HG02571 (cell line): ENCODE results near the gene SLC6A19.
"Not testable (repeated sequence)": the region's sequence is repeated elsewhere in the genome, so short reads cannot be mapped to it uniquely, and the experiment has no call there.

Source experiments
- ATAC-seq: cut with Tn5 transposase; IDR thresholded peaks from one replicate; pipeline ENCODE4 v1.9.1; 2021; ENCODE audit warnings: mild to moderate bottlenecking, moderate library complexity; ENCODE audit not compliant: unreplicated experiment

SLC6A19 gene

DNA sequence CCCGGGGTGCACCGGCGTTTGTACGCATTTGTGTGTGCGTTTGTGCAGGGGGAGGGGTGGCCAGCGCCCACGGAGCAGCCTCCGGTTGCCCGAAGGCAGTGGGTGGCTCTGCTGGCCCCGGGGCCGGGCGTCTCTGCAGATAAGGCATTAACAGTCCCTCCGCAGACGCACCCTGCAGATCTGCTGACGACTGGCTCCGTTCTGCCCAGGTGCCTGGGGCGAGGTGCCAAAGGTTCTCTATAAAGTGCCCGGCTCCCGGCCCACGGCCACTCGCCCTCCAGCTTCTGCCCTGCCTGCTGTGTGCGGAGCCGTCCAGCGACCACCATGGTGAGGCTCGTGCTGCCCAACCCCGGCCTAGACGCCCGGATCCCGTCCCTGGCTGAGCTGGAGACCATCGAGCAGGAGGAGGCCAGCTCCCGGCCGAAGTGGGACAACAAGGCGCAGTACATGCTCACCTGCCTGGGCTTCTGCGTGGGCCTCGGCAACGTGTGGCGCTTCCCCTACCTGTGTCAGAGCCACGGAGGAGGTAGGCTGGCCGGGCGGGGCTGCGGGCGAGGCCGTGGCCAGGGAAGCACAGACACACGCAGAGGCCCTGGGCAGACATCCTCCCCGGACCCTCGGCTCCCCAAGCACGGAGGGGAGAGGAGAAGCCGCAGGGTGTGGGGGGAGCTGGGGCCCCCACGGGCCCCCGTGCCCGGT, at the start of gene SLC6A19:
TSS of gene SLC6A19 (plus strand) at position 269 of the 699 bp plus-strand sequence. CDS start at position 325, 56 bp downstream.
- no peak for ATAC-seq

DNA sequence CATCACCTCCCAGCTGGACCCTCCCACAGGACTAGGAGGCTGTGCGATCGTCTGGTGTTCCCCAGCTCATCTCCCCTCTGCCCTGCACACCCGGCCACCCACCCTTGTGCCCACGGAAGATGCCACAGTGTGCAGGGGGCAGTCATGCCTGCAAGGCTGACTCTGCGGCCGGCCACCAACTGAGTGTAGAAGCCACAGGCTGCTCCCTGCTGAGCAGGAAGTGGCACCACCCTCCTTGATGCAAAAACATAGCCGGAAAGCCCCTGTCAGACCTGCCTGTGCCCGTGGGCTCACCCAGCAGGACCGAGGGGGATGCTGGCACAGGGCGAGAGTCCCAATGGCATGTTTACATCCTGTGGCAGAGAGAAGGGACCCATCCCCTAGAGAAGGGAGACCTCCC, 49.2 kb upstream of the SLC6A19 start:
- no peak for ATAC-seq

DNA sequence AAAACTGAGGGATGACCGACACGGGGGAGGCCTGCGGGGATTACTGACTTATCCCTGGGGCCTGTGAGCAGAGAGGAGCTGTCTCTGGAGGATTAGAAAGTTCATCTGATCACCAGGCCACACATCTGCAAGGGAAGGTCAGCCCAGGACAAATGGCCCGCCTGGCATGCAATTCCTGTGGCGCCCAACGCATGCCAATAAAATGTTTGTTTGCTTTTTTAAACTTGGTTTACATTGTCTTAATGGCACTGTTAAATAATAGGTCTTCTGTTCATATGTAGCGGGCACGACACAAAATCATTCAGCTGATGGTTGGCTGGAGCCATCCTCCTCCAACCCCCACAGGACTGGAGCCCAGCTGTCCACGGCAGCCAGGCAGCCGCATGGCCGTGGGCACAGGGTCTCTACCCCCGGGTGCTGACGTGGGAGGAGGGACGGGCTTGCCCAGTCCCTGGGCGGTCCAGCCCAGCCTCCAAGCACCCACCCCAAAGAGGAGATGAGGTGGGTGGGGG, 48.6 kb upstream of the SLC6A19 start:
- ATAC-seq = no peak

DNA sequence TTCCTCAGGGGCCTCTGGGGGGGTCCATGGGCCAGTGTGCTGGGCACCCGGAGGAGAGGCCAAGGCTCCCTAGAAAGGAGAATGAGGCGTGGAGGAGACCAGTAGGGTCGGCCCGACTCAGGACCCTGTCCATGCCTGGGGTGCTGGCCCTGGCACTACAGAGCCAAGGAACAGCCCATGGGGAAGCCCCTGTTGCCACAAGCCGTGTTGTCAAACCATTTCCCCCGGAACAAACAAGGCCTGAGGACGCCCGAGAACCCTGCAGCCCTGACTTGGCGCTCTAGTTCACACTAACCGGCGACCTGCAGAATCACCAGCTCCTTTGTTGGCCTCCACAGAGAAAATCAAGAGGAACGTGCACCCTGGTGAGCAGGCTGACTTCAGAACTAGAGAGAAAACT, 48.0 kb upstream of the SLC6A19 start:
- ATAC-seq = no peak

DNA sequence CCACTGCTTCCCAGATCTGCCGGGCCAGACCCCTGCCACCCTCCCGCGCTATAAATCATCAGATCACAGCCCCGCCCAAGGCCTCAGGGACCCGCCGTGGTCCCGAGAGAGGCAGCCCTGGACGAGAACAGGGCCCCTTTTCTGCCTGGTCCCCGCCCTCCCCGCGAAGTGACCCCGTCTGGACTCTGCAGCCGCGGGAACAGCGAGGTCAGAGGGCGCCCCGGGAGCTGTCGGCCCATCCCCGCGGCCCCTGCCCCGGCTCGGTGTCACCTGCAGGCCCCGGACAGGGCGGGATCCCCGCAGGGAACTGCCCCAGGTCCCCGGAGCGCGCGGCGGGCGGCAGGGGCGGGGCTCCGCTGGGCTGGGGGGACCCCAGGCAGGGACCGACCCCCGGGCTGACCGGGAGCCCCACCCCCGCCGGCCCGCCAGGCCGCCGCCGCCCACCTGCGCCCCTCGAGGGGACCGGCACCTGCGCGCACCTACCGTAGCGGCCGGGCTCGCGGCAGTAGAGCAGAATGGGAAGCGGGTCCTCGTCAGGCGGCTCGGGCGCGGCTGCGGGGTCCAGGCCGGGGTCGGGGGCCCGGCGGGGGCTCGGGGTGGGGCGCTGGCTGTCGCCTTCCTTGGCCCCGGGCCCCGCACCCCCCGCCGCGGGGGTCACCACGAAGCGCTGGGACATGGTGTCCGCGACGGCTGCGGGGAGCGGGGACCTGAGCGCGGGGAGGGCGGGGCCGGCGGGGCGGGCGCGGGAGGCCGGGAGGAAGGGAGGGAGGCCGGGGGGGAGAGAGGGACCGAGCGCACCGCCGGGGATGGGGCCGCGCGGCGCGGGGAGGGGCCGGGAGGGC, 46.0 kb upstream of the SLC6A19 start:
- ATAC-seq = no peak

DNA sequence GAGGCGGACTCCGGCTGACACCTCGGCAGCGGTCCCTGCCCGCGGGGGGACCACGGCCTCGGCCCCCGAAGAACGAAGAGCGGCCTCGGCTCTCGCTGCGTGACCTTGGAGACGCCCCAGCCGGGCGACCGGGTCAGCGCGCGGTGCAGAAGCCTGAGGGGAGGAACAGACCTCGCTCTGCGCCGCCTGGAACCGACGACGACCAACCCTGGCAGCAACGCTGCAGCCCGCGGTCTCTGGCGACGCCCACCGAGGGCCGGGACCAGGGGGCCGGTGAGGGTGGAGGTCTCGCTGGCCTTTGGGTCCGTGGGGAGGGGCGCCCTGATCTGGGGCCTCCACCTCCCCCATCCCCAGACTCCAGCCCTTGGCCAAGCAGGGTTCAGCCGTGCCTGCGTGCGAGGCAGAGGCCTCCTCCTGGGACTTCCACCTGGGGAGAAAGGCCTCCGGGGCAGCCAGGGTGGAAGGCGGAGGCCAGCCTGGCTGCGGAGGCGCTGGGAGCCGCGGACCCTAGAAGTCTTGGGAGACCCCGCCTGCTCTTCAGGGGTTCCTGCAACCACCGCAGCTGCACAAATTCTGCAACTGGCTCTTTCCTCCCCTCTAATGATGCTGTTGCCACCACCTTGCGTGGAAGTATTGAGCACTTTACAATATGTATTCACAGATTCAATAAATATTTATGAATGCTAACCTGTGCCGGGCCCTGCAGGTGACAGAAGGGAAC, 45.2 kb upstream of the SLC6A19 start:
- ATAC-seq = no peak

DNA sequence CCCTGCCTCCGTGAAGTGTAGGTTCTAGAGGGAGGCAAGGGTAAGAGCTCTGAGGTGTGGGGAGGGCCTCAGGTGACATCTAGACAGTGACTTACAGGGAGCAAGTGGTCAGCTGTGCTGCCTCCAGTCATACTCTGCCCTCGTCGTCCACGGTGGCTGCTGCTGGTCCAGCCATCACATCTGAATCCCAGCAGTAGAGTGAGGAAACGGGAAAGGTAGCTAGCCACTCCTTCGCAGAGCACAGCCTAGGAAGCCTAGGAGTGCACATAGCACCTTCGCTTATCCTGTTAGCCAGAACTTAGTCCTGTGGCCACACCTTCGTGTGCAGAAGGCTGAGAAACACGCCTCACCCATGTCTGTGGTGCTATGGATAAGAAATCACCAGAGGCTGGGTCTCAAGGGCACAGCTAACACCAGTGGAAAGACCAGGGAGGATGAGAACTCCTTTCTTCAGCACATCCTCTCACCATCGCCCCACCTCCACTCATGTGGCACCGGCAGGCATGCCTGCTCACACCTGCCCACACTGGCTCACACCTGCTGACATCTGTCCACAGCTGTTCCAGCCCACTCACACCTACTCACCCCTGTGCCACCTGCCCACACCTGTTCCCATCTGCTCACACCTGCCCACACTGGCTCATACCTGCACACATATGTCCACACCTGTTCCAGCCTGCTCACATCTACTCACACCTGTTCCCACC, 44.5 kb upstream of the SLC6A19 start:
- no peak for ATAC-seq

DNA sequence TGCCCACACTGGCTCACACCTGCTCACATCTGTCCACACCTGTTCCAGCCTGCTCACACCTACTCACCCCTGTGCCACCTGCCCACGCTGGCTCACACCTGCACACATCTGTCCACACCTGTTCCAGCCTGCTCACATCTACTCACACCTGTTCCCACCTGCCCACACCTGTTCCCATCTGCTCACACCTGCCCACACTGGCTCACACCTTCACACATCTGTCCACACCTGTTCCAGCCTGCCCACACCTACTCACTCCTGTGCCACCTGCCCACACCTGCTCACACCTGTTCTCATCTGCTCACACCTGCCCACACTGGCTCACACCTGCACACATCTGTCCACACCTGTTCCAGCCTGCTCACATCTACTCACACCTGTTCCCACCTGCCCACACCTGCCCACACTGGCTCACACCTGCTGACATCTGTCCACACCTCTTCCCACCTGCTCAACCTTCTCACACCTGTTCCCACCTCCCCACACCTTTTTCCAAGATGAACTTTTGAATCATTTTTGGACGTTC, 43.9 kb upstream of the SLC6A19 start:
- not testable (repeated sequence) for ATAC-seq

DNA sequence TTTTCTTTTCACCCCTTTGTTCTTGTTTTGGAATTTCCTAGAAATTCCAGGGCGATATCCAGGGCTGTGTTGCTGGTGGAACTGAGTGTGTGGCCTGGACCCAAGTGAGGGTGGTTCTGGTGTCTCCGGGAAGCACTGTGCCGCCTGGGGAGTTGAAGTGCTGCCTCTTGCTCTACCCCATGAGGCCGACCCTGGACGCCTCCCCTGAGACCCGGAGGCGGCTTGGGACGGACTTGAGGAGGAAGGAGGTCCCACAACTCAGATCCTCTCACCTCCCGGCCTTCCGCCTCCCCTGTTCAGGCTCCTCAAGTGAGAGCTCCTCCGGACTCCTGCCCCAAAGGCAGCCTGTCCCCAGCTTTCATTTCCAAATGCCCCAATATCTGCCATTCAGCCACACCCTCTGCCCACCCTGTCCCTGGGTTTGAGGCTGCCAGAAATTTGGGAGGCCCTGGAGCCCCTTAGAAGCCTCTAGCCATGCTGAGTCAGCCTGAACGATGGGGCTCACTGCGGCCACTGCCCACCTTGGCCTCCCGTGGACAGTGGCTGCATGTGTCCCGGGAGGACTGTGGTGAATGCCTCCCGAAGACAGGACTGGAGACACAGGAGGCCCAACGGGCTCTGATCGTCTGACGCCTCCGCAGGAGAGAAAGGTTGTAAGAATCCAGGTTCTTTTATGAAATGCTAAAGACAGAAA, 42.6 kb upstream of the SLC6A19 start:
- ATAC-seq = no peak

DNA sequence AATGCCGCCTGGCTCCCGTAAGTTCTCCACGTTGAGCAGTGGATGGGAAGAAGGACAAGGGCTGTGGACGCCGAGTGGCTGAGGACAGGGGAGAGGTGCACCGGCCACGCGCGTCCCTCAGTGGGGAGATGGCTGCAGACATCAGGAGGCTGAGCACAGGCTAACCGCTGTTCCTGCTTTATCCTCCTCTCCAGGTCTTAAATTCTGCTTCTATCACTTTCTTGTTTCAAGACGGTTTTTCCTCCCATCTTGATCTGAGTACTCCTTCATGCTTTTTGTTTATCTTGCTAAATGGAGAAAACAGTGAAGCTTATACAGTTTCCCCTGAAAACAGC, 42.1 kb upstream of the SLC6A19 start:
- ATAC-seq = no peak

DNA sequence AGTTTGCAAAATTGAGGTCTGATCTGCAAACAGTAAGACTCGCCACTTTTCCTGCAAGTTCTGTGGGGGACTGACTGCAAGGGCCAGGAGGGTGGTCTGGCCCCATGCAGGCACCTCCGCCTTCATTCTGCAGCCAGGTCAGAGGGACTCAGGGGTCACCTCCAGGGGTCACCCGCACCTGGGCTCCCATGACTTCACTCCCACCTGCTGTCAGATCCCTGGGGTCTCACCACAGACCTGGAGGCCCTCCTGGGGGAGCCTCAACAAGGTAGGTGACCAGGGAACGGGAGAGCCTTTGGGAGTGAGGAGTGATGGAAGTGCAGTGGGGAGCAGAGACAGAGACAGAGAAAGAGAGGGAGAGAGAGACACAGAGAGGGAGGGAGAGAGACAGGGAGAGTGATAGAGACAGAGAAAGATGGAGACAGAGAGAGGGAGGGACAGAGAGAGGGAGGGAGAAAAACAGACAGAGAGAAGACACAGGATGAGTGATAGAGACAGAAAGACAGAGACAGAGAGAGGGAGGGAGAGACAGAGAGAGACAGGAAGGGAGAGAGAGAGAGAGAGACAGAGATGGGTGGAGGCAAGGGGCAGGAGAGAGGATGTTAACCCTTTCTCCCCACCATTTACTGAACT, 41.5 kb upstream of the SLC6A19 start:
- ATAC-seq = no peak

DNA sequence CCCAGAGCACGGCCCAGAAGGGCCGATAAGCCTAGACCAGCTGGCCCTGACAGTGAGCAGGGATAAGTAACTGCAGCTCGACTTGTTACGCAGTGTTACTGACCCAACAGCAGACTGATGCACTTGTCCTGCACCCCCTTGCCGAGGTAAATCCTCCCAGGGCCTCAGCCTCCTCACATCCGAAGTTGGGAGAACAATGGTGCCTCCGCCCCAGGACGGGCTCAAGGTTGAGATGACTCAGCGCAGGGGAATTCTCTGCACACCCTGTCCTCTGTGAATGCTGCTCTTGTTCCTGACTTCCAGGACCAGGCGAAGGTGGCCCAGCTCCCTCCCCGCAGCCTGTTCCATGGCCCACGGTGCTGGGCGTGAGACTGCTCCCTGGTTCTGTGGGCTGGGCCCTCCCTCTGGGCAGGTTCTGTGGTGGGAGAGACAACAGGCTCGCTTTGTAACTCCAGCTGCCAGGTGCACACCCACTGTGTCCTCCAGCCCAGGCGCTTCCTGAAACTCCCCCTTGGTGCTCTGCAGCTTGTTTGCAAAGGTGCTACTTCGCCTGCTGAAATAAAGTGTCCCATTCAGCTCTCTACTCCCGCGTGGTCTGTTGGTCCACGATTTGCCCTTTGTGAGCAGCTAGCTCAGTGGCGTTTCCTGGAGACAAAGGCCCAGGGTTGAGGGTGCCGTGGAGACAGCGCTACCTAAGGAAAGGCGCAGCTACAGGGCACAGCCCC, 40.1 kb upstream of the SLC6A19 start:
- ATAC-seq = no peak

DNA sequence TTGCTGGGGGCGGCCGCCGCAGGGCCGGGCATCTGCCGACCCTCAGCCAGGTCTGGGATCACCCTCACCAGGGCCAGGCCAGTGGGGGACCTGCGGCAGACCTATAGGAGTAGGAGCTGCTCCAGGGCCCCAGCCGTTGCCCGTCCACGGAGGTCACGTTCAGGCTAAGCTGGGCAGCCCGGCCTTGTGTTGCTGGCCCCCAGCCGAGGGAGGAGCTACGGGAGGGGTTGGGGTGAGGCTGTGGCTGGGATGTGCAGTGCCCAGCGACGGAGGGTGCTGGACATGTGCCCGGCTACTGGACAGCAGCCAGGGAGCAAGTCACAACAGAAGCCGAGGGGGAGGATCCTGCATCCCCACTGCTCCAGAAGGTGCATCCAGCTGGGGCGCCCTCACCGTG, 39.6 kb upstream of the SLC6A19 start:
- no peak for ATAC-seq

DNA sequence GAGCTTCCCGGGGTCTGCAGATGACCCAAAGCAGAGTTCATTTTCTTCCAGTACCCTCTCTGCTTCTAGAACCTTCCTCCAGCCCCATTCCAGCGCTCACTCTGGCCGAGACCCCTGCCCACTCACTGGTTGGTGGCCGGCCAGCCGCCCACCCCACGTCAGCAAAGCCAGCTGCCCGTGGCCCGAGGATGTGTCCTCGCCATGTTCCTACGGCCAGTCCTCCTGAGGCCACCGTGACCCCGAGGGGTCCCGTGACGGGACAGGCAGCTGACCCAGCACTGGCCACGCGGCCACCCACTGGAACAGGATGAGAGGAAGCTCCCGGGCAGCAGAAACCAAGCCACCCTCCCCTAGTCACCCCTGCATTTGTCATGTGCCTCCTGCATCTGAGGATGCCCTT, 39.1 kb upstream of the SLC6A19 start:
- ATAC-seq = no peak

DNA sequence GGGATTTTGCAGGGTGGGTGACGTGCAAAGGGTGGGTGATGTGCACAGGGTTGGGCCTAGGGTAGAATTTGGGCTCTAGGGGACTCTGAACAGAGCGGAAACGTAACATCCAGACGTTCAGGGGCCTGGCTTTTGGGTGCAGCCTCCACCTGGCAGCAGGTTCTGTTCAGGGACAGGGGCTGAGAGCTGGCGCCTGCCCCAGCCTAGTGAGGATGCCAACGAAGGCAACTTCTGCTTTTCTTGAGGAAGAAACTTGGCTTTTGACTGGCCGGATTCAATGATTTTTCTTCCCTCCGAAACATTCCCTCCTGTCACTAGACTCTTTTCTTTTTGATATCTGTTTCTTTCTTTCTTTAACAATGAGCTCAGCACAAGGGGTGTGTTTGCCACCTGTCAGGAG, 38.6 kb upstream of the SLC6A19 start:
- ATAC-seq = no peak

DNA sequence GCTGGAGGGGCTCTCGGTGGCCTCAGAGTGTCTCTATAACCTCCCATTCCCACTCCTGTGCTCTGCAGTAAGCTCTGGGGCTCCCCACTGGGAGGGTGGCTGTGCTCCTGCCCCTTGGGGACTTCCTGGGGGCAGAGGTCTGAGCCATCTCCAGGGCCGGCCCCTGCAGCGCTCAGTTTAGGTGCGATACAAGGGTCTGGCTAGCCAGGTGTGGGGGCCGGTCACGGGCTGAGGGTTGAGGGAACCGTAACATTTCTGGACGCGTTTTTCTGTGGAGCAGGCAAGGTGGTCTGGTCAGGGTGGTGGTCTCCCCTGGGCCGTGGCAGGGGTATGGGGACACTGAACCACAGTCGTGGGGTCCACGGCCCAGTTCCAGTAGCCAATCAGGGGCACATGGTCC, 38.0 kb upstream of the SLC6A19 start:
- ATAC-seq = no peak

DNA sequence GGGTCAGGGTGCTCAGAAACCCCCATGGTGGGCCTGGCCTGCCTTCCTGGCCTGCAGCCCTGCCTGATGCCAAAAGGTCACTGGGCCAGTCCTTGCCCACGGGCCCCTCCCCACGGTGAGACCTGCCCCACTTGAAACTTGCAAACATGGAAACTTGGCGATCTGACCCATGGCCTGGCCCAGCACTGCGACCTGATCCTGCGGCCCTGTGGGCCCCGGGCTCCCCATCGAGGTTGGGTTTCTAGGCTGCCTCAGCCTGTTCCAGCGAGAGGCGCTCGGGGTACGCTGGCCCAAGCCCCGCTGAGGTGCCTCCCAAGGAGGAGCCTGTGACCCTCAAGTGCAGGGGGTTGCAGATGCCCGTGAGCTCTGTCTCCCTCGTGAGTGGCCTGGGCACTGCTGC, 37.5 kb upstream of the SLC6A19 start:
- no peak for ATAC-seq

DNA sequence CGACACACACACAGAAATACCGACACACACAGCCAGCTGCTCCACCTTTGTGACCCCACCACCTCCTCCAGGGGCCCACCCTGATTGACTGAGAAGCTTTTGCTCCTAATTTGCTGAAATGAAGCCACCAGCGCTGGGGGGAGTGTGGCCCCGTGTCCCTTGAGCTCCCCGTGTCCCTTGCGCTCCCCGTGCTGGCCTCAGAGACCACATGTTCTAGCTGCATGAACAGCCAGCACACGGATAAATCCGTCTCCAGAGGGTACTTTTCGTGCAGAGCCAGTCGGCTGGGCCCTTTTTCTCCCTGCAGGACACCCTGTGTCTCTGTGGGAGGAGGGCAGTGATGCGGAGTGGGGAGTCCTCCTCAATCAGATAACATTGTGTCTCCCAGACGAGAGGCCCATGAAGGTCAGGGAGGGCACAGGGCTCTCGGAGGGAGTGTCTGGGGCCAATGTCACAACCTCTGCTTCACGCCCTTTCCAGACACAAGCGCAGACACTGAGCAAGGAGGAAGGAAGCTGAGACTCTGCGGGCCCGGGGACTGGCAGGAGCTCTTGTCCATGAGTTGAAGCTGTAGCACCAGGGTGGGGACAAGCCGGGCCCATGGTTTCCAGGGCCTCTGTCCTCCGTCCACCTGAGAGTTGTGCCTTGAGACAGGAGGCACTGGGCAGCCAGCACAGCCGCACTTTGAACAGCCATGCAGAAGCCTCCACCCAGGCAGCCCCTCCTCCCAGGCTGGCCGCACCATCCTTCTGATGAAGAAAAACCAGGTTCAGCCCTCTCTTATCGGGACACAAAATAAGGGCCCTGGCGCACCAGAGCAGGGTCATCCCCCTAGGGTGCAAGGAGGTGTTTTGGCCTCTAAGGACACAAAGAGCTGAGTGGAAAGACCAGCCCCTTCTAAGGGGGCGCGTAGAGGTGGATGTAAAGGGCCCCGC, 36.4 kb upstream of the SLC6A19 start:
- ATAC-seq = no peak
